Mesodermal cell (in vitro differentiated cells): ENCODE data around the gene AGK.
"Not testable (repeated sequence)": the region's sequence is repeated elsewhere in the genome, so short reads cannot be mapped to it uniquely, and the experiment has no call there.

Experiments
- H3K27ac ChIP-seq: 2 replicates; pipeline ENCODE4 v1.7.0; 2013; ENCODE audit warnings: mild to moderate bottlenecking, low read depth, low read length, moderate library complexity; ENCODE audit not compliant: severe bottlenecking
- H3K36me3 ChIP-seq: 2 replicates; pipeline ENCODE4 v1.7.1; 2013; ENCODE audit warnings: mild to moderate bottlenecking, low read length, moderate library complexity; ENCODE audit not compliant: control insufficient read depth, insufficient read depth
- H3K4me1 ChIP-seq: one replicate; pipeline ENCODE4 v1.7.1; 2013; ENCODE audit warnings: mild to moderate bottlenecking, low read length; ENCODE audit not compliant: insufficient read depth, control insufficient read depth, poor library complexity, severe bottlenecking
- H3K4me3 ChIP-seq: 2 replicates; pipeline ENCODE4 v1.7.0; 2013; ENCODE audit warnings: low read length, control low read depth, mild to moderate bottlenecking; ENCODE audit not compliant: insufficient read depth, poor library complexity, severe bottlenecking; ENCODE audit errors: extremely low read depth
- H3K9me3 ChIP-seq: 2 replicates; pipeline ENCODE4 v1.7.1; 2013; ENCODE audit warnings: mild to moderate bottlenecking, low read length, moderate library complexity; ENCODE audit not compliant: control insufficient read depth
- WGBS, 2 experiments: methylation state at CpG; one replicate each; pipeline ENCODE4 v1.1.5; 2013; ENCODE audit warnings: missing lambda C conversion rate in 2 of 2; ENCODE audit not compliant: insufficient coverage in 2 of 2; 5-methylcytosine and 5-hydroxymethylcytosine counted together

Gene AGK

DNA sequence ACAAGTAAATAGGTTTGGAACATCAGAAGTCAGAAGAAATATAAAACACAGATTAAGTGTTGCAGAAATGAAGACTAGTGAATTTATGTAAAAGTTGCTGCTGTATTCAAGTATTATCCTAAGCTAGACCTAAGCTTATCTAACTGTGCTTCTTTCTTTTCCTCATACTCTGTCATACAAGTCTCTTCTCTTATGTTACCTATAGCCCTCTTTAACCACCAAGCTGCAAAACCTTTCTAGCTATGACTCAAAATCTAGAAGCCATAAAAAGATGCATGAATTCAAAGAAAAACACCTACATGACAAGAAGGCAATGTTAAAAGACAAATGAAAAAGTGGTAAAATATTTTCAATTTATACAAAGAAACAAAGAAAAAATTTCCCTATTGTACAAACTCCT is 127.8 kb downstream of the AGK start:
- H3K4me1 ChIP-seq, result peaks cover 8% of the 10 kb centered on the region
- peaks cover 26% of the 10 kb centered on the region for H3K36me3 ChIP-seq
- no peak overlapping the region for H3K27ac ChIP-seq
- H3K4me3 ChIP-seq, result no peak overlapping the region
- no peaks in the 10 kb centered on the region for H3K9me3 ChIP-seq

DNA sequence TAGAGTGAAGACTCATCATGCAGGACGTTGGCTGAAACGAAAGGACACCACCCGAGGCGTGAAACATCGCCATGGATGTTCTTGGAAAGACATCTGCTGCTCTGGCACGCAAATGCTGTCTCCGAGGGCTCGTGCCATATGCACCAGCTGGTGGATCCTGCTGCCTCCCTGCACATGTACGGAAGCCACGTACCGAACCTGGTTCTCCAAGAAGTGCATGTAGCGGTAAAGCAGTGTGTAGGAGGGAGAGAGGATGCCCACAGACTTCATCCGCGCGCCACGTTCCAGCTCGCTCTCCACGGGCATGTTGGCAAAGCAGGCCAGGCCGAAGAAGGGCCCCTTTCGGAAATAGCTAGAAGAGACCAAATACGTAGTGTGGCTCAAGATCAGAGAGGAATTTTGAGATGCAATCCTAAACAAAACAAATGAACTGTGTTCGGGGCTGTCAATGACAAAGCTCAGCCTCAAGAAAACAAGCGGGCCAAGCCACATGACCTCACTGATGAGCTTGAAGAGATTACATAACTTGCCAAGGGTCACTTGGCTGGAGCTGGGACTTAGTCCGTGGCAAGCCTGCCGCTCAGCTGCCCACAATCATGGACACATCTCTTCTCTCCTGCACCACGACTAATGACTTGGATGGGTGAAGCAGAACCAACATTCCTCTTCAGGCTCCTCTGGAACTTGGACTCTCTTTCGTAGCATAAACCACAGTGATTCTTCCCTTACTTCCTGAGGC is 134.2 kb downstream of the AGK start:
- H3K4me1 ChIP-seq, result no peaks in the 10 kb centered on the region
- H3K27ac ChIP-seq, result no peak overlapping the region
- H3K4me3 ChIP-seq, result no peak overlapping the region
- H3K36me3 ChIP-seq, result peaks cover 35% of the 10 kb centered on the region
- 97 to 99% methylated on average over 24 to 27 of the region's 27 CpGs for WGBS, 2 experiments
- H3K9me3 ChIP-seq, result no peaks in the 10 kb centered on the region

DNA sequence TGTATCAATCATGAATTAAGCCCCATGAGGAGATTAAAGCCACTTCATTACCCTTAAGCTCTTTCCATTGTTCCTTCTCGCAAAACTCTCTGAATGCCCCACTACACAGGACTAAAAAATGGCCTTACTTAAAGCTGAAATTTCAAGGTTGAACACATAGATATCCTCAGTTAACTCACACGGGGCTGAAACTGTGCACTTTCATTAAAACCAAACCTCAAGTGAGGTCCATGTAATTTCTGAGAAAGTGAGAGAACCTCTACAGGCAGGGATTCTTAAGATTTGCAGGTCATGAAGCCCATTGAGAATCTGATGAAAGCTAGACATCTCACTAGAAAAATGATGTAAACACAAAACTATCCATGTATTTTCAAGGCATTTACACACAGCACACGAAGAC is 134.9 kb downstream of the AGK start:
- 86 to 100% methylated on average over 1 to 2 of the region's 3 CpGs for WGBS, 2 experiments
- no peak overlapping the region for H3K4me3 ChIP-seq
- H3K36me3 ChIP-seq, result peaks cover 30% of the 10 kb centered on the region
- no peaks in the 10 kb centered on the region for H3K4me1 ChIP-seq
- no peaks in the 10 kb centered on the region for H3K9me3 ChIP-seq
- H3K27ac ChIP-seq, result no peak overlapping the region

DNA sequence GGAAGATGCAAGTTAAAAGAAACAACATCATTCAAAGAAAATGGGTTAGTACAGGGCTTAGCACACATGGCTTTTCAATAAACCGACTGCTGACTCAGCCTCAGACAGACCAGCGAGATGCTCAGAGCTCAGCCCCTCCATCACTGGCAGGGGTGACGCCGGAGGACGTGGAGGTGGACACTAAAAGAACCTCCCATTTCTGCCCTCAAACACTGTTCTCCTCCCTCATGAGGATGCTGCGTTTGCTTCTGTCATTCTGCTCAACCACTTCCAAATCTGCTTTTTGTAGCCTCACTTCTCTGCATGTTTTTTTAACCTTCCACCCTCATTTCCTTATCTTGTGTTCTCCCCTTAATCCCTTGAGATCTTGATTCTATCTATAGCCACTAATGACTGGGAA is 135.5 kb downstream of the AGK start:
- Histone ChIP-seq H3K4me3 (no peak overlapping the region), H3K36me3 (peaks cover 30% of the 10 kb centered on the region), H3K9me3 (no peaks in the 10 kb centered on the region), H3K4me1 (no peaks in the 10 kb centered on the region), H3K27ac (no peak overlapping the region)
- WGBS, 2 experiments, result 94 to 98% methylated on average over 6 of the region's 6 CpGs

DNA sequence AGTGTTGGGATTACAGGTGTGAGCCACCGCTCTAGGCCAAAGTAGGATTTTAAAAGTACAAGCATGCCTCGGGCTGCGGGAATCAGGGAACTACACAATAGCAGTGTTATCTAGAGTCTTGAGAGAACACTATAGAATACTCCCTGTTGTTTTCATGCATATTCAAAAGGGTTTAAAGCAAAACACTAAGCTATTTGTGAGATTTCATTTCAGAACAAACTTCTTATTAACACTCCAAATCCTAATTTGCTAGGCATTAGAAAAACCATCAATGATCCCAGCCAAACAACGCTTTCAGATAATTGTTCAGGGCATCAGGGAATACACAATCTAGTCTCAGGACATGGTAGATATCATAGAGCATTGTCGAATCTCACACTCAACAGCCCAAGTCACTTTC is 136.8 kb downstream of the AGK start:
- peaks cover 24% of the 10 kb centered on the region for H3K36me3 ChIP-seq
- no peaks in the 10 kb centered on the region for H3K9me3 ChIP-seq
- H3K27ac ChIP-seq, result no peak overlapping the region
- no peak overlapping the region for H3K4me3 ChIP-seq
- 82 to 95% methylated on average over 2 to 4 of the region's 5 CpGs for WGBS, 2 experiments
- no peaks in the 10 kb centered on the region for H3K4me1 ChIP-seq

DNA sequence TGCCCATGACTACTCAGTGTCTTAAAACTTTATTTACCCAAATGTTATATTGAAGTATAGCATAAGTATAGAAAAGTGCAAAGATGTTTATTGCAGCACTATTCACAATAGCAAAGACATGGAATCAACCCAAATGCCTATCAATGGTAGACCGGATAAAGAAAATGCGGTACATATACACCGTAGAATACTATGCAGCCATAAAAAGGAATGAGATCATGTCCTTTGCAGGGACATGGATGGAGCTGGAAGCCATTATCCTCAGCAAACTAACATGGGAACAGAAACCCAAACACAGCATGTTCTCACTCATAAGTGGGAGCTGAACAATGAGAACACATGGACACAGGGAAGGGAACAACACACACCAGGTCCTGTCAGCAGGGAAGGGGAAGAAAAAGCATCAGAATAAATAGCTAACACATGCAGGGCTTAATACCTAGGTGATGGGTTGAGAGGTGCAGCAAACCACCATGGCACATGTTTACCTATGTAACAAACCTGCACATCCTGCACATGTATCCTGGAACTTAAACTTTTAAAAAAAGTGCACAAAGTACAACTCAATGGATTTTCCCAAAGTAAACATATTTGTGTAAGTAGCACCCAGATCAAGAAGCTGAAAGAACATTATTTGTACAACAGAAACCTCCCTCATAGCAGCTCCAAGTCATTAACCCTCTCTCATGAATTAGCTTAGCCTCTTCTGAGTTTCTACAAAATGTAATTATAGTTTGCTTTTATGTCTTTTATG is 138.0 kb downstream of the AGK start:
- WGBS, 2 experiments, result 100% methylated on average over 3 of the region's 3 CpGs
- H3K9me3 ChIP-seq, H3K4me3 ChIP-seq, H3K4me1 ChIP-seq, H3K27ac ChIP-seq: not testable (repeated sequence)
- H3K36me3 ChIP-seq, result peaks cover 13% of the 10 kb centered on the region

DNA sequence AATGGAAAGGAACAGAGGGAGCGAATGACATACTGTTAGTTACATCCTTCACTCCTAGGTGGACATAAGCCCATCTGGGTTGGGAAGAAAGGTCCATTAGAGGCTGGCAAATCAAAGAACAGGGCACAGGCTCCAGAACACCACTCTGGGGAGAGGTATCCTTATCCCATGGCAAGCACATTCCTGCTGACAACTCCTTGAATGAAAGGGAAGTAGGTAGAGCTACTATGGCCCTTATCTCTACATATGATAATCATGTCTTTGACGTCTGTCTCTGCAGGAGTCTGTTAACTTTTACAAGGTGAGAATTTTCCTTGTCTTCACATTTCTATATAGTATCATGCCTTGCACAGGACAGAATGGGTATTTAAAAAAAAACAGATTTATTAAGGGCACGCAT is 140.3 kb downstream of the AGK start:
- Histone ChIP-seq H3K4me1 (no peaks in the 10 kb centered on the region), H3K27ac (no peak overlapping the region), H3K4me3 (no peak overlapping the region), H3K9me3 (no peaks in the 10 kb centered on the region), H3K36me3 (no peaks in the 10 kb centered on the region)
- WGBS, 2 experiments, result no CpG with 5 or more reads among the region's 3 CpGs

DNA sequence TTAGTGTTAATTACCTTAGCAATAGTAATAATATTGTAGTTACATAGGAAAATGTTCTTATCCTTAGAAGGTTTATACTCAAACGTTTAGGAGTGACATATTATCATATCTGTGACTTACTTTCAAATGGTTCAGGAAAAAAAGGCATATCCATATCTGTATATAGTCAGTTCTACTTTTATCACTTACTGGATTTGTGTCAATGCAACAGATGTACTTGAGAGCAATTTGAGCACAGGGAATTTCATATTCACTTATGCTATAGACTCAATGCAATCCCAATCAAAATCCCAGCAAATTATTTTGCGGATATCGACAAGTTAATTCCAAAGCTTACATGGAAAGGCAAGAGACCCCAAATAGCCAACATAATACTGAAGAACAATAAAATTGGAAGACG is 140.8 kb downstream of the AGK start:
- H3K9me3 ChIP-seq, result no peaks in the 10 kb centered on the region

DNA sequence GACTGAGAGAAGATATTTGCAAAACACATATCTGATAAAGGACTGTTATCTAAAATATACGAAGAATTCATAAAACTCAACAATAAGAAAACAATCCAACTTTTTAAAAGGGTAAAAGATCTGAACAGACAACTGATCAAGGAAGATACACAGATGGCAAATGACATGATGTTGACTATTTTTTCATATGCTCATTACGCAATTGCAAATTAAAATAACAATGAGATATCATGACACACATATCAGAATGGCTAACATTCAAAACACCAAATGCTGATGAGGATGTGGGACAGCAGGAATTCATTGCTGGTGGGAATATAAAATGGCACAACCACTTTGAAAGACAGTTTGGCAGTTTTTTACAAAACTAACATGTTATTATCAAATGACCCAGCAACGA is 141.9 kb downstream of the AGK start:
- H3K27ac ChIP-seq, result no peak overlapping the region
- no peaks in the 10 kb centered on the region for H3K9me3 ChIP-seq
- no peaks in the 10 kb centered on the region for H3K4me1 ChIP-seq
- 100% methylated on average over 1 of the region's 3 CpGs; no CpG with 5 or more reads in 1 of the 2 experiments for WGBS, 2 experiments
- H3K36me3 ChIP-seq, result no peaks in the 10 kb centered on the region
- H3K4me3 ChIP-seq, result no peak overlapping the region

More for the DNA sequence above, 140.8 kb downstream of the AGK start:
- H3K4me1 ChIP-seq, result no peaks in the 10 kb centered on the region
- H3K36me3 ChIP-seq, result no peaks in the 10 kb centered on the region
- no peak overlapping the region for H3K27ac ChIP-seq
- H3K4me3 ChIP-seq, result no peak overlapping the region
- WGBS, 2 experiments, result no CpG with 5 or more reads among the region's 4 CpGs

DNA sequence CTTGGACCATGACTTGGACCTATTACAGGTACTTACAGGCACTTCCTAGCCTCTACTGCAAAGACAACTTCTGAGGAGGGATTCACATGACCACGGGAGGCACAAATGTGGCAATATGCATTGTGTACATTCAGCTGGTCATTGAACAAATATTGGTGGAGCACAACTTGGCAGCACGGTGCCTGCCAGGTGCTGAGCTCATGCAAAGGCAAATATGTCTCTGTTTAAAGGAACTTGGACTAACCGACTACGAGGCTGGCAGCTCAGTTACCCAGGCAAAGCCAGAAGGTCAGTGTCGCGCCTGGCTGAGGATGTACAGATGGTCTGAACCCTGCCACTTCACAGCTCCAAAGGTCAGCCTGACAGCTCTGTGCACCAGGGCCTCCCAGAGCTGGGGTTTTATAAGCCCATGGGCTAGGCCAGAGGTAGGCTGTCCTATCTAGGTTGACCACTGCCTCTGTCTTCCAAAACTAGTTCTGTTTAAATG is 144.6 kb downstream of the AGK start:
- no peak overlapping the region for H3K27ac ChIP-seq
- H3K4me1 ChIP-seq, result peaks cover 6% of the 10 kb centered on the region
- H3K9me3 ChIP-seq, result no peaks in the 10 kb centered on the region
- 94 to 100% methylated on average over 5 to 6 of the region's 6 CpGs for WGBS, 2 experiments
- no peaks in the 10 kb centered on the region for H3K36me3 ChIP-seq
- no peak overlapping the region for H3K4me3 ChIP-seq

DNA sequence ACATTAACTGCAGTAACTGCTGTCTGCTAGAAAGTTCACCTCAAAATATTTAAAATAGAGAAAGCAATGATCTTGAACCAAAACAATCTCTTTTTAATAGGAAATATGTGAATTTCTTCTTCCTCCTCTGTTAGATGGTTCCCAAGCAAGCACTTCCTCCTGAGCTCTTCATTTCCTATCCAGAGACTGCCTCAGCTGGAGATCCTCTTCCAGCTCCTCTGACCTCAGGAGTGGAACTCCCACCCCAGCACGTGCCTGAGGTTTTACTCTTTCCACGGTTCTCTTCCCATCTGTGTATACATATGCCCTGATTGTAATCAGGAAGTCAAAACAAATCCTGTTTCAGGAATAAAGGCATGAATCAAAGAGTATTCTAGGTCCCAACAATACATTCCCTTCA is 145.1 kb downstream of the AGK start:
- no peak overlapping the region for H3K27ac ChIP-seq
- no peaks in the 10 kb centered on the region for H3K36me3 ChIP-seq
- WGBS, 2 experiments, result 80% methylated on average over 1 of the region's 2 CpGs; no CpG with 5 or more reads in 1 of the 2 experiments
- no peak overlapping the region for H3K4me3 ChIP-seq
- no peaks in the 10 kb centered on the region for H3K9me3 ChIP-seq
- peaks cover 8% of the 10 kb centered on the region for H3K4me1 ChIP-seq
